ENCODE measurements around the gene KCNN4. TPM values are rescaled to one million over a fixed set of nuclear protein-coding genes. Genes with fewer than 3 reads are reported as not detected.

KCNN4 gene
- total RNA-seq, 2 donors from 2014 or later = 2.9 TPM; not detected in 1

- H3K27me3 ChIP-seq = no peaks in the 10 kb centered on the region
- WGBS, 2 donors = 57 to 85% methylated on average over 8 to 20 of the region's 24 CpGs
- H3K27ac ChIP-seq = no peak overlapping the region
- no peak for DNase-seq
- H3K4me3 ChIP-seq = no peak overlapping the region
- H3K4me1 ChIP-seq = no peaks in the 10 kb centered on the region
- ATAC-seq = no peak
- H3K36me3 ChIP-seq (replicated peaks in 1 of 2; ENCODE audit: insufficient read depth in 1 of 2, low read depth in 2 of 2) = no peaks in the 10 kb centered on the region
- intact Hi-C loops (cut with DNase I) = loop anchor here (5.0 kb wide), 1 partner anchor 35 kb away; no protein-coding TSS in a partner anchor
- TF ChIP-seq POLR2A (IDR thresholded peaks at IDR 0.05) (no peak), CTCF (IDR thresholded peaks at IDR 0.05) (no peak)
- H3K9me3 ChIP-seq = no peaks in the 10 kb centered on the region
Observed at GRCh38 chr19:43782689-43783231, 2.0 kb upstream of the KCNN4 start.

GRCh38 chr19:43782311-43782660, 1.5 kb upstream of the KCNN4 start:
- Histone ChIP-seq H3K27ac (no peak overlapping the region), H3K4me3 (no peak overlapping the region), H3K27me3 (no peaks in the 10 kb centered on the region), H3K9me3 (no peaks in the 10 kb centered on the region), H3K4me1 (no peaks in the 10 kb centered on the region), H3K36me3 (replicated peaks in 1 of 2; ENCODE audit: insufficient read depth in 1 of 2, low read depth in 2 of 2) (no peaks in the 10 kb centered on the region)
- no peak for DNase-seq
- no peak for ATAC-seq
- intact Hi-C loops (cut with DNase I) = loop anchor here (5.0 kb wide), 1 partner anchor 35 kb away; no protein-coding TSS in a partner anchor
- no peak for TF ChIP-seq CTCF (IDR thresholded peaks at IDR 0.05)
- no peak for TF ChIP-seq POLR2A (IDR thresholded peaks at IDR 0.05)
- 42 to 43% methylated on average over 4 to 8 of the region's 8 CpGs for WGBS, 2 donors

GRCh38 chr19:43781630-43782310, 997 bp upstream of the KCNN4 start:
- Histone ChIP-seq H3K36me3 (replicated peaks in 1 of 2; ENCODE audit: insufficient read depth in 1 of 2, low read depth in 2 of 2) (no peaks in the 10 kb centered on the region), H3K4me1 (no peaks in the 10 kb centered on the region), H3K4me3 (no peak overlapping the region), H3K27ac (no peak overlapping the region), H3K9me3 (no peaks in the 10 kb centered on the region), H3K27me3 (no peaks in the 10 kb centered on the region)
- intact Hi-C loops (cut with DNase I) = loop anchor here (5.0 kb wide), 1 partner anchor 34 kb away; no protein-coding TSS in a partner anchor
- no peak for ATAC-seq
- no peak for TF ChIP-seq POLR2A (IDR thresholded peaks at IDR 0.05)
- no peak for TF ChIP-seq CTCF (IDR thresholded peaks at IDR 0.05)
- DNase-seq = no peak
- WGBS, 2 donors = 68 to 70% methylated on average over 14 of the region's 14 CpGs

GRCh38 chr19:43779820-43780219, 953 bp downstream of the KCNN4 start:
- Histone ChIP-seq H3K27ac (no peak overlapping the region), H3K36me3 (replicated peaks in 1 of 2; ENCODE audit: insufficient read depth in 1 of 2, low read depth in 2 of 2) (no peaks in the 10 kb centered on the region), H3K27me3 (no peaks in the 10 kb centered on the region), H3K9me3 (no peaks in the 10 kb centered on the region), H3K4me3 (no peak overlapping the region), H3K4me1 (peaks cover 3% of the 10 kb centered on the region)
- intact Hi-C loops (cut with DNase I) = loop anchor here (5.0 kb wide), 1 partner anchor 33 kb away; no protein-coding TSS in a partner anchor
- ATAC-seq = no peak
- DNase-seq = no peak
- 22 to 31% methylated on average over 3 of the region's 3 CpGs for WGBS, 2 donors
- no peak for TF ChIP-seq CTCF (IDR thresholded peaks at IDR 0.05)
- TF ChIP-seq POLR2A (IDR thresholded peaks at IDR 0.05) = no peak
